ENCODE measurements around the gene VENTX. TPM values are rescaled to one million over a fixed set of nuclear protein-coding genes. Genes with fewer than 3 reads are reported as not detected.

VENTX gene
- total RNA-seq, 1 experiment from 2014 or later: not detected

GRCh38 chr10:133270204-133270603 lies 32.5 kb downstream of the VENTX start:
- Histone ChIP-seq H3K27ac (ENCODE audit: low read length) (no peak overlapping the region), H3K27me3 (ENCODE audit: control insufficient read depth, insufficient read depth, low read length) (no peaks in the 10 kb centered on the region), H3K4me1 (ENCODE audit: control insufficient read depth, insufficient read depth, low read length) (peaks cover 5% of the 10 kb centered on the region; the same call in 1 of the 2 replicates), H3K9me3 (ENCODE audit: control insufficient read depth, insufficient read depth, low read depth, low read length) (no peaks in the 10 kb centered on the region), H3K4me3 (ENCODE audit: low read depth in 2 of 2, low read length in 2 of 2) (no peak overlapping the region), H3K36me3 (ENCODE audit: control insufficient read depth, insufficient read depth, low read length) (no peaks in the 10 kb centered on the region)
- no TSS peak for BruUV-seq (replicated peaks)
- CTCF ChIA-PET: interaction anchor here (0.6 kb wide), 1 partner anchor 17 kb away, joined by 5 read pairs; no protein-coding TSS in a partner anchor
- DNase-seq (ENCODE audit: low read depth, low spot score) (no peak), ATAC-seq (no peak)
- no peak for TF ChIP-seq POLR2AphosphoS5 (IDR thresholded peaks at IDR 0.05; ENCODE audit: low read depth, low read length)
- no peak for TF ChIP-seq CTCF (IDR thresholded peaks at IDR 0.05)
- TF ChIP-seq REST (IDR thresholded peaks at IDR 0.05; ENCODE audit: insufficient read depth in 1 of 2, low read depth in 2 of 2, low read length in 1 of 2): no peak
- TF ChIP-seq SIN3A (IDR thresholded peaks at IDR 0.05; ENCODE audit: borderline replicate concordance, insufficient read depth, low read depth, low read length): no peak
- no peak for TF ChIP-seq TCF7L2 (IDR thresholded peaks at IDR 0.05; ENCODE audit: low read depth, low read length)
- in situ Hi-C loops (cut with HindIII; ENCODE audit: low pct_unique_long_range_greater_than_20kb, low sequenced_read_pairs) (no loop called here), intact Hi-C loops (cut with micrococcal nuclease; ENCODE audit: unreplicated experiment) (no loop called here)
- POLR2A ChIA-PET: no interaction called here

GRCh38 chr10:133270773-133271297 lies 33.2 kb downstream of the VENTX start:
- in situ Hi-C loops (cut with HindIII; ENCODE audit: low pct_unique_long_range_greater_than_20kb, low sequenced_read_pairs) (no loop called here), intact Hi-C loops (cut with micrococcal nuclease; ENCODE audit: unreplicated experiment) (no loop called here)
- no peaks in the 10 kb centered on the region for H3K36me3 ChIP-seq (ENCODE audit: control insufficient read depth, insufficient read depth, low read length)
- ChIA-PET POLR2A (no interaction called here), CTCF (no interaction called here)
- peaks cover 11% of the 10 kb centered on the region for H3K4me1 ChIP-seq (ENCODE audit: control insufficient read depth, insufficient read depth, low read length)
- H3K27me3 ChIP-seq (ENCODE audit: control insufficient read depth, insufficient read depth, low read length): no peaks in the 10 kb centered on the region
- H3K4me3 ChIP-seq (ENCODE audit: low read depth in 2 of 2, low read length in 2 of 2): no peak overlapping the region
- H3K27ac ChIP-seq (ENCODE audit: low read length): no peak overlapping the region
- no peaks in the 10 kb centered on the region for H3K9me3 ChIP-seq (ENCODE audit: control insufficient read depth, insufficient read depth, low read depth, low read length)
- BruUV-seq (replicated peaks): no TSS peak
- DNase-seq (ENCODE audit: low read depth, low spot score): no peak
- TF ChIP-seq REST (IDR thresholded peaks at IDR 0.05; ENCODE audit: insufficient read depth in 1 of 2, low read depth in 2 of 2, low read length in 1 of 2) (no peak), POLR2AphosphoS5 (IDR thresholded peaks at IDR 0.05; ENCODE audit: low read depth, low read length) (no peak), TCF7L2 (IDR thresholded peaks at IDR 0.05; ENCODE audit: low read depth, low read length) (no peak), SIN3A (IDR thresholded peaks at IDR 0.05; ENCODE audit: borderline replicate concordance, insufficient read depth, low read depth, low read length) (no peak), CTCF (IDR thresholded peaks at IDR 0.05) (no peak)
- ATAC-seq: no peak

Data from Panc1 (cell line).